Measurements from ENCODE around the gene CEP72.

- TF ChIP-seq ARNTL (CRISPR knock-in tag; IDR thresholded peaks at IDR 0.05; ENCODE audit: borderline replicate concordance, low read depth): no peak
- no peak for TF ChIP-seq BACH2 (CRISPR knock-in tag; IDR thresholded peaks at IDR 0.05; ENCODE audit: borderline replicate concordance)
- no peak for TF ChIP-seq PPARA (CRISPR knock-in tag; IDR thresholded peaks at IDR 0.05; ENCODE audit: borderline replicate concordance)
- no peak for TF ChIP-seq ZNF565 (CRISPR knock-in tag; conservative IDR thresholded peaks at IDR 0.05; ENCODE audit: low read depth)
- TF ChIP-seq ESRRG (CRISPR knock-in tag; IDR thresholded peaks at IDR 0.05): no peak
- no peak for TF ChIP-seq SNAI2 (CRISPR knock-in tag; IDR thresholded peaks at IDR 0.05)
- no peak for TF ChIP-seq ZFP3 (CRISPR knock-in tag; IDR thresholded peaks at IDR 0.05)
- TF ChIP-seq RARB (CRISPR knock-in tag; IDR thresholded peaks at IDR 0.05): no peak
Measured at GRCh38 chr5:661891-662750, 50.0 kb downstream of the CEP72 start.

All from SK-N-SH treated with all-trans-retinoic acid at 6 μM for 48 hours (cell line).